GDM1 (cell line): ENCODE measurements around the gene CD209.

Experiments used
- DNase-seq: peaks from one replicate; lab custom pipeline; 2025; lab: John Stamatoyannopoulos, UW

Gene CD209

GRCh38 chr19:7705387-7706187, 41.7 kb downstream of the CD209 start:
- DNase-seq = peak; percentile 40

GRCh38 chr19:7704280-7705060, 42.9 kb downstream of the CD209 start:
- no peak for DNase-seq

GRCh38 chr19:7703332-7703731, 44.0 kb downstream of the CD209 start:
- no peak for DNase-seq

DNA sequence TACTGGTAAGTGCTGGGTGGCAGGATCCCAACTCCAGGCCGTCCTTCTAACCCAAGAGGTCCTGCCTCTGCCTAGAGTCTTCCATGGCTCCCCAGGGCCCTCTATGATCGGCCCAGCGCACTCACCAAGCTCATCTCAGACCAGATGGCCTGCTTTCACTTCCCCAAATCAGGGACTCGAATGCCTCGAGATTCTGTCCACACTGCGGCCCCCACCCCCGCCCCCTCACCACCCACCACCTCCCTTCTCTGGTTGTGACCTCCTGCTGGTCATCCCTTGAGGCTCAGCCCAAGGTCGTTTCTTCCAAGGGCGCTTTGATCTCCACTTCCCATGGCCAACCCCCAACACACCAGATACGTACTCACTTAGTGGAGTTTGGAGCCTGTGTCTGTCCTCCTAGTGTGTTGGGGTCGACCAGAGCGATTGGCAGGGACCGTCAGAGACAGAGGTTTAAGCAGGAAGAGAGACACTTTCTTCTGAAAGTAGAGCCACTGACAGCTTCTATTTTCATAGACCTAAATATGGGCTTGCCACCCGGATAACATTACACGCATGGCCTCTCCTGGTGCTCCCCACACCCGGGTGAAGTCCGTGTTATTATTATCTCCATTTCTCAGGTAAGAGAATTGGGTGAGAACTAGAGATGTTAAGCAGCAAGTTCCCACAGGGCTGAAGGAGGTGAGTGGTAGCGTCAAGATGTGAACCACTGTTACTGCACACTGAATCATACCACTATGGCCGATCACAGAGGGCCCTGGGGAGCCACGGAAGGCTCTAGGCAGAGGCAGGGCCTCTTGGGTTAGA, 45.5 kb downstream of the CD209 start, which contains the start of gene FCER2:
TSS of gene FCER2 (minus strand) at position 478 of the 804 bp plus-strand sequence. CDS start 2,371 bp downstream, outside the sequence.
- DNase-seq = no peak

DNA sequence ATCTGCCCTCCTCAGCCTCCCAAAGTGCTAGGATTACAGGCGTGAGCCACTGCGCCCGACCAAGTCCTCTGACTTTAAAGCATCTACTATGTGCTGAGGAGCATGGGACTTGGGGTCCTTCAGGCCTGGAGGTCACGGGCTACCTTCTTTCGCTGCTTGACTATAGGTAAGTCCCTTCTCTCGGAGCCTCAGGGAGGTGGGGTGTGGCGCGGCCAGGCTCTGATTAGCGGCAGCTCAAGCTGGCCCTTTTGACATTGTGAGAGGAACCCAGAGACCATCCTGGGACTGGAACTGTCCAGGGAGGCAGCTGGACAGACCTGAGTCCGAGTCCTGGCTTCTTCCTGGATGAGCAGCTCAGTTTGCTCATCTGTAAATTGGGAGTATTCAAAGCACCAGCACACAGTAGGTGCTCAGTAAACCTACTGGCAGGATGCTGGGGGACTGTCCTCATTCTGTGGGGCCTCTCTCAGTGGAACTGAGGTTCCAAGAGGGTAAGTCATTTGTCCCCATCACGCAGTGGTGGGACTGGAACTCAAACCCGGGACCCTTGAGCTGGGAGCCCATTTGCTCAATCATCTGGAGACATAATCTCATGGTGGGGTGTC, 46.2 kb downstream of the CD209 start:
- no peak for DNase-seq

DNA sequence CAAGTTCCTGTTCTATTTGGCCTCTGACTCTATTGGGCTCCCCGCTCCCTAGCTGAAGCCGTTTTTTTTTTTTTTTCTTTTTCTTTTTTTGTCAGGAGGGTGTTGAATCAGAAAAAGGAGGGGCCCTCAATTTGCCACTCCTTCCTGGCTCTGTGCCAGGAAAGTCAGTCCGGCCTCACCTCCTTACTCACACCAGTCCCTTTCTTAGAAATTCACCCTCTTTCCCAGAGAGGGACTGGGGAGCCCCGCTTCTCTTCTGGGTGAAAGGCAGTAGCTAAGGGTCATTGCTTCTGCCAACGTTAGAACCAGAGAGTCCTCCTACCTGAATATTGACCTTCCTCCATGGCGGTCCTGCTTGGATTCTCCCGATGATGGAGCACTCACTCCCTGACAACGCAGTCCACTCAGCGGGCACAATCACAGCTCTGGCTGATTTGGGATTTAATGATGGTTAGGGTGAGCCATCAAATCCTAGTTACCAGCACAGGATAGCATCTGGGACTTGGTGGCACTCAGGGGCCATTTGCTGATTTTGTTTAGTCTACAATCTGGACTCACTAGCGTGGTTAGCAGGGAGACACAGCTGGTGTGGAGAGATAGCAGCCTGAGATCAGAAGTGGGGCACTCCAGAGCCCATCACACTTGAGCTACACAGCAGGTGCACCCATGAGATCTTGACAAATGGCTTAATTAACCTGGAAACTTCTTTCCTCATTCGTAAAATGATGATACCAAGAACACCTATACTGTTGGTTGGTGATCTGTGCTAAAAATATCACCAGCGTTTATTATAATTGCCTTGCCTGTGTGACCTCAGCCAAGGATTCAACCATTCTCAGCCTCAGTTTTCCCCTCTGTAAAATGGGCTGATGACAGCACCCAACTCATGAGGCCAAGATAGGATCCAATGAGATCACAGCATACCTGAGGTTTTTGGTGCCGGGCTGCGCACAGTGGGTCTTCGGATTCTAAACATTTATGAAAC, 47.6 kb downstream of the CD209 start:
- DNase-seq = no peak

GRCh38 chr19:7699003-7699402, 48.3 kb downstream of the CD209 start:
- DNase-seq = no peak

- DNase-seq = no peak
Measured at GRCh38 chr19:7698583-7698982, 48.8 kb downstream of the CD209 start.

DNA sequence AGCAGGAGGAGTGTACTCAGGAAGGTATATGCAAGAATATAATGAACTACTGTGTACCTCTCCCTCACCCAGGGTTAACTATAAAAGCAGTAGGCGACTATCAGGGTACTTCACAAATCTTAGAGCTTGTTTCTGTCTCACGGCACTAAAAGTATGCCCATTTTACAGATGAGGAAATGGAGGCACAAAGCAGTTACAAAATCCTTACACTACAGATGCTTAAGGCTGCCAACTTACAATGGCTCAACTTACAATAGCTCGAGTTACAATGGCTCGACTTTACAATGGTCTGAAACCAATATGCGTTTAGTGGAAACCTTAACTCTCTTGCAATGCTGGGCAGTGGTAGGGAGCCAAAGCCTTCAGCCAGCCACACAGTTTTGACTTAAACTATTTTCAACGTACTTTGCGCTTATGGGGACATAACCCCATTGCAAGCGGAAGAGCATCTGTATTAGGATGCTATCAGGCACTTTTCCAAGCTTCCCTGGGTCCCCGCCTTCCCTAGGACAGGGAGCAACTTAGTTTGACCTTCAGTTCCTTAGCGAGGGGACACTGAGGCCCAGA, 49.5 kb downstream of the CD209 start:
- DNase-seq = no peak

- no peak for DNase-seq
Measured at GRCh38 chr19:7694499-7694898, 52.8 kb downstream of the CD209 start.

DNA sequence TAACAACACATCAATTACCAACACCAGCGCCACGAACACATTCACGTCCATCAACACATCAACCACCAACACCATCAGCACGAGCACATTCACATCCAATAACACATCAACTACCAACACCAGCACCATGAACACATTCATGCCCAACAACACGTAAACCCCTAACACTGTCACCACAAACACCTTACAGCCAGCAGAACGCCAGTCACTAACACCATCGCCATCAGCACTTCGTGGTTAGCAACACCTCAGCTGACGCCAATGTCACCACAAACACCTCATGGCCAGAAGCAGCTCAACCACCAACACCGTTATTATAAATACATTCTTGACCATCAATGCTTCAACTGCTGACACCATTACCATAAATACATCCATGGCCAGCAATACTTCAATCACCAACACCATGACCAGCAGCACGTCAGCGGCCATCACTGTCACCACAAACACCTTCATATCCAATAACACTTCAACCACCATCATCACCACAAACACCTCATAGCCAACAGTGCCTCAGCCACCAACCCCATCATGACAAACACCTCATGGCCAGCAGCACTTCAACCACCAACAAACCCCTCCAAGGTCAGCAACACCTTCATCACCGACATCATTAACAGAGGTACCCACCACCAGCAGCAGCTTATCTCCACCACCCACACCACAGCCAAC, 54.8 kb downstream of the CD209 start:
- DNase-seq = no peak

- DNase-seq = no peak
Measured at GRCh38 chr19:7691497-7691896, 55.8 kb downstream of the CD209 start.

GRCh38 chr19:7690779-7691258, 56.5 kb downstream of the CD209 start:
- no peak for DNase-seq
